ENCODE results near the gene TEN1. TPM values are rescaled to one million over a fixed set of nuclear protein-coding genes. Genes with fewer than 3 reads are reported as not detected.
A peak's percentile ranks its signal among the peaks of the same experiment; 100 is the strongest.
"Not testable (repeated sequence)": the region's sequence is repeated elsewhere in the genome, so short reads cannot be mapped to it uniquely, and the experiment has no call there.

Gene TEN1
- total RNA-seq, 2 experiments from 2014 or later = 9.8 to 13.6 TPM

- ChIA-PET CTCF (interaction anchor here (1.2 kb wide), 1 partner anchor 30 kb away, joined by 3 read pairs; no protein-coding TSS in a partner anchor), POLR2A (interaction anchor here (0.7 kb wide), 1 partner anchor 26 kb away, joined by 3 read pairs; no protein-coding TSS in a partner anchor)
- ATAC-seq; intact Hi-C loops (cut with DNase I, micrococcal nuclease); H3K27me3 Mint-ChIP-seq; H3K9me3 Mint-ChIP-seq (ENCODE audit: low read depth); H3K27ac Mint-ChIP-seq; H3K4me3 Mint-ChIP-seq; DNase-seq; H3K4me1 Mint-ChIP-seq: not testable (repeated sequence)
- H3K36me3 Mint-ChIP-seq (ENCODE audit: low read depth) = peaks cover 71% of the 10 kb centered on the region
Observed at GRCh38 chr17:76044475-76045007, 65.5 kb downstream of the TEN1 start.

GRCh38 chr17:76046064-76046463 is 67.0 kb downstream of the TEN1 start:
- CTCF ChIA-PET = interaction anchor here (0.5 to 0.8 kb wide), 3 partner anchors 41 to 67 kb away, joined by 3 to 4 read pairs (median 3); no protein-coding TSS in a partner anchor
- DNase-seq (no peak), ATAC-seq (no peak)
- POLR2A ChIA-PET = no interaction called here
- Mint-ChIP-seq H3K36me3 (ENCODE audit: low read depth) (peaks cover 77% of the 10 kb centered on the region), H3K9me3 (ENCODE audit: low read depth) (no peaks in the 10 kb centered on the region), H3K27ac (no peak overlapping the region), H3K4me3 (no peak overlapping the region), H3K4me1 (peaks cover 21% of the 10 kb centered on the region), H3K27me3 (no peaks in the 10 kb centered on the region)
- intact Hi-C loops (cut with DNase I, micrococcal nuclease) = no loop called here

- Mint-ChIP-seq H3K4me3 (no peak overlapping the region), H3K27me3 (no peaks in the 10 kb centered on the region), H3K36me3 (ENCODE audit: low read depth) (peaks cover 71% of the 10 kb centered on the region), H3K4me1 (peaks cover 24% of the 10 kb centered on the region), H3K27ac (peak overlapping the region; percentile 1), H3K9me3 (ENCODE audit: low read depth) (no peaks in the 10 kb centered on the region)
- intact Hi-C loops (cut with DNase I, micrococcal nuclease) = loop anchor here in 1 of 2 experiments (2.0 kb wide), 1 partner anchor 23 kb away; no protein-coding TSS in a partner anchor
- ChIA-PET POLR2A (no interaction called here), CTCF (interaction anchor here (1.7 kb wide), 1 partner anchor 8 kb away, joined by 3 read pairs; no protein-coding TSS in a partner anchor)
- ATAC-seq (no peak), DNase-seq (no peak)
Observed at GRCh38 chr17:76048025-76048605, 69.1 kb downstream of the TEN1 start.

GRCh38 chr17:76048711-76049110 is 69.7 kb downstream of the TEN1 start:
- POLR2A ChIA-PET = no interaction called here
- no peaks in the 10 kb centered on the region for H3K9me3 Mint-ChIP-seq (ENCODE audit: low read depth)
- H3K4me1 Mint-ChIP-seq = peaks cover 29% of the 10 kb centered on the region

GRCh38 chr17:76049239-76049638 is 70.2 kb downstream of the TEN1 start:
- H3K4me3 Mint-ChIP-seq = no peak overlapping the region
- no peaks in the 10 kb centered on the region for H3K9me3 Mint-ChIP-seq (ENCODE audit: low read depth)
- DNase-seq (no peak), ATAC-seq (no peak)
- H3K27ac Mint-ChIP-seq = peak overlapping the region; percentile 11
- no peaks in the 10 kb centered on the region for H3K27me3 Mint-ChIP-seq
- peaks cover 69% of the 10 kb centered on the region for H3K36me3 Mint-ChIP-seq (ENCODE audit: low read depth)
- ChIA-PET POLR2A (interaction anchor here (0.5 kb wide), 1 partner anchor 55 kb away, joined by 3 read pairs; no protein-coding TSS in a partner anchor), CTCF (interaction anchor here (0.6 to 1.7 kb wide), 3 partner anchors 9 to 230 kb away, joined by 3 read pairs; no protein-coding TSS in a partner anchor)
- intact Hi-C loops (cut with DNase I, micrococcal nuclease) = loop anchor here in 1 of 2 experiments (2.0 kb wide), 1 partner anchor 22 kb away; no protein-coding TSS in a partner anchor
- H3K4me1 Mint-ChIP-seq = peaks cover 34% of the 10 kb centered on the region

More at GRCh38 chr17:76048711-76049110, 69.7 kb downstream of the TEN1 start:
- Mint-ChIP-seq H3K4me3 (no peak overlapping the region), H3K27ac (peak overlapping the region; percentile 11), H3K36me3 (ENCODE audit: low read depth) (peaks cover 69% of the 10 kb centered on the region), H3K27me3 (no peaks in the 10 kb centered on the region)
- ATAC-seq (no peak), DNase-seq (no peak)
- intact Hi-C loops (cut with DNase I, micrococcal nuclease) = loop anchor here in 1 of 2 experiments (2.0 kb wide), 1 partner anchor 22 kb away; no protein-coding TSS in a partner anchor
- CTCF ChIA-PET = interaction anchor here (0.6 to 1.7 kb wide), 2 partner anchors 9 to 17 kb away, joined by 3 read pairs; no protein-coding TSS in a partner anchor

- Mint-ChIP-seq H3K27me3 (no peaks in the 10 kb centered on the region), H3K36me3 (ENCODE audit: low read depth) (peaks cover 62% of the 10 kb centered on the region), H3K9me3 (ENCODE audit: low read depth) (no peaks in the 10 kb centered on the region), H3K4me1 (peaks cover 36% of the 10 kb centered on the region), H3K4me3 (no peak overlapping the region), H3K27ac (no peak overlapping the region)
- CTCF ChIA-PET = interaction anchor here (0.7 to 1.7 kb wide), 3 partner anchors 10 to 230 kb away, joined by 3 to 4 read pairs (median 3); no protein-coding TSS in a partner anchor
- intact Hi-C loops (cut with DNase I, micrococcal nuclease) = loop anchor here in 1 of 2 experiments (2.0 kb wide), 1 partner anchor 21 kb away; no protein-coding TSS in a partner anchor
- DNase-seq (no peak), ATAC-seq (no peak)
- POLR2A ChIA-PET = no interaction called here
Observed at GRCh38 chr17:76049836-76050537, 70.9 kb downstream of the TEN1 start.

Other genes with a start within 250 kb of the TEN1 start
- 10 to 100 TPM; 50.3 to 63.2 TPM for gene GALK1, start 214.0 kb upstream of the TEN1 start, total RNA-seq
- 10 to 100 TPM; 24.5 to 33.7 TPM for gene UNK, start 194.4 kb upstream of the TEN1 start, total RNA-seq
- gene UNC13D, start 134.8 kb upstream of the TEN1 start, total RNA-seq = 100 to 1,000 TPM; 106 to 133 TPM
- 10 to 100 TPM; 68.7 to 74.1 TPM for gene WBP2, start 123.9 kb upstream of the TEN1 start, total RNA-seq
- gene TRIM47, start 100.7 kb upstream of the TEN1 start, total RNA-seq = 10 to 100 TPM; 13.4 to 19.9 TPM
- gene TRIM65, start 82.3 kb upstream of the TEN1 start, total RNA-seq = 10 to 100 TPM; 28.9 to 31.9 TPM
- 100 to 1,000 TPM in 1 of 2 experiments, 10 to 100 TPM in 1; 98.0 to 115 TPM for gene MRPL38, start 74.4 kb upstream of the TEN1 start, total RNA-seq
- gene FBF1, start 38.2 kb upstream of the TEN1 start, total RNA-seq = 10 to 100 TPM; 16.2 to 18.0 TPM
- 10 to 100 TPM; 27.7 to 33.1 TPM for gene ACOX1, start 74 bp upstream of the TEN1 start, total RNA-seq
- 1 to 10 TPM; 5.6 to 6.0 TPM for gene CDK3, start 21.6 kb downstream of the TEN1 start, total RNA-seq
- under 1 TPM; 0.04 to 0.16 TPM for gene EVPL, start 48.1 kb downstream of the TEN1 start, total RNA-seq
- gene SRP68, start 93.3 kb downstream of the TEN1 start, total RNA-seq = 100 to 1,000 TPM; 151 to 174 TPM
- 1 to 10 TPM; 5.9 to 6.4 TPM for gene GALR2, start 95.5 kb downstream of the TEN1 start, total RNA-seq
- 1 to 10 TPM; 4.8 to 5.4 TPM for gene ZACN, start 99.9 kb downstream of the TEN1 start, total RNA-seq
- gene EXOC7, start 124.5 kb downstream of the TEN1 start, total RNA-seq = 10 to 100 TPM; 73.0 to 77.0 TPM
- gene FOXJ1, start 162.0 kb downstream of the TEN1 start, total RNA-seq = under 1 TPM; 0.47 to 0.53 TPM